GM23338 (cell line): ENCODE results near the gene RAP2A. TPM values are rescaled to one million over a fixed set of nuclear protein-coding genes. Genes with fewer than 3 reads are reported as not detected.

ENCODE experiments used
- ATAC-seq: fragments of 200-7000 bp; cut with Tn5 transposase; 3 replicates; pipeline ENCODE4 v1.9.1; 2020
- DNase-seq: peaks from one replicate; pipeline ENCODE4 v3.0.0-alpha.2; 2015; ENCODE audit warnings: low spot score
- H2AFZ ChIP-seq: fragments of 200-600 bp; sonication (generic); 2 replicates; pipeline ENCODE4 v1.8.0; 2016; ENCODE audit warnings: antibody characterized with exemption, mild to moderate bottlenecking, moderate library complexity
- H3F3A ChIP-seq: fragments of 200-600 bp; sonication (generic); replicated peaks from 2 replicates; pipeline ENCODE4 v1.8.0; 2017; ENCODE audit warnings: antibody characterized with exemption, mixed run types, low read depth
- H3K27ac ChIP-seq: fragments of 200-600 bp; sonication (generic); 2 replicates; pipeline ENCODE4 v1.6.1; 2016; ENCODE audit warnings: low read depth
- H3K27me3 ChIP-seq: fragments of 200-600 bp; sonication (generic); 2 replicates; pipeline ENCODE4 v1.8.0; 2016; ENCODE audit warnings: mild to moderate bottlenecking, mixed run types, moderate library complexity; ENCODE audit not compliant: insufficient read depth
- H3K36me3 ChIP-seq: fragments of 200-600 bp; sonication (generic); 2 replicates; pipeline ENCODE4 v1.8.0; 2016; ENCODE audit warnings: mild to moderate bottlenecking; ENCODE audit not compliant: insufficient read depth
- H3K4me1 ChIP-seq: fragments of 200-600 bp; sonication (generic); 2 replicates; pipeline ENCODE4 v1.8.0; 2016; ENCODE audit warnings: mild to moderate bottlenecking, moderate library complexity; ENCODE audit not compliant: insufficient read depth
- H3K4me2 ChIP-seq: fragments of 200-600 bp; sonication (generic); 2 replicates; pipeline ENCODE4 v1.7.1; 2017; ENCODE audit warnings: mixed run types
- H3K4me3 ChIP-seq: fragments of 200-600 bp; sonication (generic); 2 replicates; pipeline ENCODE4 v1.6.1; 2016; ENCODE audit warnings: mixed run types
- H3K79me2 ChIP-seq: fragments of 200-600 bp; sonication (generic); replicated peaks from 2 replicates; pipeline ENCODE4 v1.8.0; 2017; ENCODE audit warnings: mild to moderate bottlenecking; ENCODE audit not compliant: insufficient read depth
- H3K9me2 ChIP-seq: fragments of 200-600 bp; sonication (generic); 2 replicates; pipeline ENCODE4 v1.8.0; 2017; ENCODE audit not compliant: insufficient read depth
- H4K20me1 ChIP-seq: fragments of 200-600 bp; sonication (generic); replicated peaks from 2 replicates; pipeline ENCODE4 v1.8.0; 2017; ENCODE audit warnings: mild to moderate bottlenecking; ENCODE audit not compliant: insufficient read depth
- H3K27ac Mint-ChIP-seq: 2 replicates; pipeline ENCODE4 v1.8.0; 2020; ENCODE audit warnings: inconsistent platforms, mild to moderate bottlenecking, moderate library complexity, mixed read lengths
- H3K27me3 Mint-ChIP-seq: 3 replicates; pipeline ENCODE4 v1.8.0; 2022; ENCODE audit warnings: low read depth, mild to moderate bottlenecking, moderate library complexity, mixed read lengths, inconsistent platforms; ENCODE audit not compliant: insufficient read depth, poor library complexity
- H3K36me3 Mint-ChIP-seq: 3 replicates; pipeline ENCODE4 v1.8.0; 2021; ENCODE audit warnings: low read depth, mild to moderate bottlenecking, inconsistent platforms, moderate library complexity, mixed read lengths
- H3K4me1 Mint-ChIP-seq: 3 replicates; pipeline ENCODE4 v1.8.0; 2020; ENCODE audit warnings: mild to moderate bottlenecking, inconsistent platforms, mixed read lengths
- H3K4me3 Mint-ChIP-seq: 3 replicates; pipeline ENCODE4 v1.8.0; 2021; ENCODE audit warnings: moderate library complexity, mild to moderate bottlenecking, inconsistent platforms, mixed read lengths
- H3K9me3 Mint-ChIP-seq: 3 replicates; pipeline ENCODE4 v1.8.0; 2020; ENCODE audit warnings: moderate library complexity, mild to moderate bottlenecking, inconsistent platforms, mixed read lengths
- CREB1 ChIP-seq: fragments of 250-450 bp; sonication (Bioruptor Pico); IDR thresholded peaks from 2 replicates; pipeline ENCODE4 v1.5.0; 2020; ENCODE audit warnings: low read depth, mild to moderate bottlenecking, moderate library complexity
- CTCF ChIP-seq, 2 experiments: fragments of 200-600 bp in 1 of 2; sonication (generic) in 1 of 2; conservative IDR thresholded peaks; 2 replicates each; pipeline versions ENCODE4 v1.5.1 to v1.6.1; 2016 to 2017; ENCODE audit warnings: antibody characterized with exemption in 2 of 2, low read depth in 2 of 2, mild to moderate bottlenecking in 2 of 2, moderate library complexity in 1 of 2
- ETS1 ChIP-seq: IDR thresholded peaks from 2 replicates; pipeline ENCODE4 v1.6.1; 2016; ENCODE audit warnings: antibody characterized with exemption
- EZH2 ChIP-seq: fragments of 200-600 bp; sonication (generic); IDR thresholded peaks from one replicate; pipeline ENCODE4 v1.8.0; 2017; ENCODE audit warnings: antibody characterized with exemption, mild to moderate bottlenecking, low read depth; ENCODE audit not compliant: unreplicated experiment
- EZH2phosphoT487 ChIP-seq: fragments of 200-600 bp; sonication (generic); IDR thresholded peaks from one replicate; pipeline ENCODE4 v1.8.1; 2018; ENCODE audit warnings: antibody characterized with exemption; ENCODE audit not compliant: unreplicated experiment
- JUNB ChIP-seq: IDR thresholded peaks from one replicate; pipeline ENCODE4 v1.6.1; 2016; ENCODE audit warnings: antibody characterized with exemption; ENCODE audit not compliant: unreplicated experiment
- NANOG ChIP-seq: IDR thresholded peaks from 2 replicates; pipeline ENCODE4 v1.6.1; 2016; ENCODE audit warnings: antibody characterized with exemption, borderline replicate concordance
- POLR2AphosphoS5 ChIP-seq: IDR thresholded peaks from 2 replicates; pipeline ENCODE4 v1.6.1; 2016; ENCODE audit warnings: antibody characterized with exemption, low read depth
- REST ChIP-seq: IDR thresholded peaks from one replicate; pipeline ENCODE4 v1.6.1; 2018; ENCODE audit warnings: antibody characterized with exemption; ENCODE audit not compliant: unreplicated experiment
- STAT1 ChIP-seq: IDR thresholded peaks from one replicate; pipeline ENCODE4 v1.6.1; 2016; ENCODE audit warnings: antibody characterized with exemption; ENCODE audit not compliant: unreplicated experiment
- ZNF114 ChIP-seq: fragments of 250-450 bp; sonication (Bioruptor Pico); IDR thresholded peaks from 2 replicates; pipeline ENCODE4 v1.5.0; 2020; ENCODE audit warnings: mild to moderate bottlenecking, moderate library complexity
- ZNF331 ChIP-seq: fragments of 250-450 bp; sonication (Bioruptor Pico); IDR thresholded peaks from 2 replicates; pipeline ENCODE4 v1.5.0; 2020; ENCODE audit warnings: low read depth, mild to moderate bottlenecking, moderate library complexity
- ZNF462 ChIP-seq: fragments of 250-450 bp; sonication (Bioruptor Pico); IDR thresholded peaks from 2 replicates; pipeline ENCODE4 v1.5.0; 2020; ENCODE audit warnings: mild to moderate bottlenecking, moderate library complexity
- polyA plus RNA-seq: library from polyadenylated mRNA; unstranded; fragments of >200 nt; fragmentation: Nextera tagmentation; extraction: Ambion mirVana; gene quantifications from 2 replicates; pipeline ENCODE4 v1.2.1, GENCODE V29; 2016
- total RNA-seq: library from RNA; depleted of rRNA; stranded (reverse); fragments of >200 nt; shearing (Covaris generic); gene quantifications from 2 replicates; pipeline ENCODE4 v1.2.3, GENCODE V29; 2014

Gene RAP2A
- total and polyA plus RNA-seq, 2 experiments from 2014 or later = 10.4 to 35.3 TPM

GRCh38 chr13:97499181-97499580, 65.2 kb downstream of the RAP2A start:
- DNase-seq = no peak
- TF ChIP-seq CREB1 (CRISPR knock-in tag) = no peak
- TF ChIP-seq NANOG = no peak
- no peak for TF ChIP-seq ZNF331 (CRISPR knock-in tag)
- TF ChIP-seq EZH2 = no peak
- no peak for TF ChIP-seq REST
- no peak for TF ChIP-seq ZNF114
- no peak for TF ChIP-seq STAT1
- TF ChIP-seq POLR2AphosphoS5 = no peak
- no peak for TF ChIP-seq EZH2phosphoT487
- no peak for TF ChIP-seq ZNF462 (CRISPR knock-in tag)
- TF ChIP-seq CTCF (conservative IDR thresholded peaks at IDR 0.05; ENCODE audit: low read depth in 2 of 2) = no peak
- TF ChIP-seq JUNB = no peak
- no peak for TF ChIP-seq ETS1
- Mint-ChIP-seq H3K4me3 (no peak overlapping the region), H3K36me3 (no peaks in the 10 kb centered on the region), H3K4me1 (no peaks in the 10 kb centered on the region; the same call in 2 of the 3 replicates), H3K27me3 (no peaks in the 10 kb centered on the region), H3K9me3 (no peaks in the 10 kb centered on the region; the same call in 2 of the 3 replicates), H3K27ac (no peak overlapping the region)
- no peak overlapping the region for H2AFZ ChIP-seq
- H3K9me2 ChIP-seq = peaks cover 15% of the 10 kb centered on the region; the same call in 1 of the 2 replicates
- H3K4me1 ChIP-seq = no peaks in the 10 kb centered on the region
- H3K36me3 ChIP-seq = no peaks in the 10 kb centered on the region
- no peaks in the 10 kb centered on the region for H4K20me1 ChIP-seq
- H3K27ac ChIP-seq = no peak overlapping the region
- H3K4me2 ChIP-seq = no peak overlapping the region
- ATAC-seq = no peak
- no peaks in the 10 kb centered on the region for H3K27me3 ChIP-seq
- H3F3A ChIP-seq = no peaks in the 10 kb centered on the region
- H3K4me3 ChIP-seq = no peak overlapping the region
- H3K79me2 ChIP-seq = no peaks in the 10 kb centered on the region
